Heart left ventricle (tissue), 16 donors: ENCODE data around the gene FAM3D. TPM values are rescaled to one million over a fixed set of nuclear protein-coding genes. Genes with fewer than 3 reads are reported as not detected.

ENCODE experiments used
- ATAC-seq, 4 donors: fragments of 200-7000 bp; cut with Tn5 transposase; one replicate each; pipeline ENCODE4 v1.9.1; 2020 to 2022; ENCODE audit warnings: moderate library complexity in 4 of 4, mild to moderate bottlenecking in 3 of 4, moderate number of reproducible peaks in 1 of 4
- DNase-seq, 5 donors: peaks; one replicate each; pipeline ENCODE4 v3.0.0-alpha.2; 2020
- H3K27ac ChIP-seq, 12 donors: fragments of 200-600 bp; sonication (generic) in 4 of 12; one replicate each; pipeline versions ENCODE4 v1.5.0 to v1.8.0; 2016 to 2022; ENCODE audit warnings: mild to moderate bottlenecking in 2 of 12
- H3K27me3 ChIP-seq, 9 donors: fragments of 200-600 bp; sonication (generic) in 2 of 9; one replicate each; pipeline versions ENCODE4 v1.5.1 to v1.8.0; 2016 to 2022; ENCODE audit warnings: mild to moderate bottlenecking in 3 of 9
- H3K36me3 ChIP-seq, 9 donors: fragments of 200-600 bp; sonication (generic) in 2 of 9; one replicate each; pipeline versions ENCODE4 v1.5.0 to v1.8.0; 2018 to 2022; ENCODE audit warnings: mild to moderate bottlenecking in 2 of 9
- H3K4me1 ChIP-seq, 12 donors: fragments of 200-600 bp; sonication (generic) in 4 of 12; one replicate each; pipeline versions ENCODE4 v1.5.0 to v1.8.0; 2016 to 2022; ENCODE audit warnings: mild to moderate bottlenecking in 3 of 12
- H3K4me3 ChIP-seq, 12 donors: fragments of 200-600 bp; sonication (generic) in 4 of 12; one replicate each; pipeline versions ENCODE4 v1.5.0 to v1.8.0; 2017 to 2022; ENCODE audit warnings: mild to moderate bottlenecking in 9 of 12, moderate library complexity in 4 of 12
- H3K9me3 ChIP-seq, 12 donors: fragments of 200-600 bp; sonication (generic) in 4 of 12; one replicate each; pipeline versions ENCODE4 v1.5.0 to v1.8.0; 2016 to 2022; ENCODE audit warnings: mild to moderate bottlenecking in 1 of 12
- POLR2A ChIP-seq, 2 donors: fragments of 450-650 bp; IDR thresholded peaks; one replicate each; pipeline ENCODE4 v1.6.1; 2017; ENCODE audit warnings: antibody characterized with exemption in 2 of 2, mild to moderate bottlenecking in 2 of 2, moderate library complexity in 2 of 2
- WGBS, 4 donors: extraction: QIAGEN DNeasy Blood & Tissue Kit in 2 of 4; methylation state at CpG; one replicate each; pipeline versions ENCODE4 v1.1.5 to v1.1.7; 2013 to 2018; 5-methylcytosine and 5-hydroxymethylcytosine counted together
- intact Hi-C, 10 donors: fragments of 100-400 bp; cut with DNase I; formaldehyde crosslinking; loops; one replicate each; pipeline versions ENCODE4 v1.11.1 to v1.14.2; 2022
- polyA plus RNA-seq, 2 donors: library from polyadenylated mRNA; stranded (reverse); fragments of 200-250 nt; gene quantifications; one replicate each; pipeline ENCODE4 v1.2.3, GENCODE V29; 2013
- total RNA-seq, 9 donors: library from RNA; depleted of rRNA in 2 of 9; stranded (reverse); fragments of >200 nt in 2 of 9; fragmentation: NEBNext Ultra II Directional in 3 of 9; extraction: Animal tissue kit (Norgen Biotek cat#: 25700) in 3 of 9; gene quantifications; one replicate each; pipeline versions ENCODE4 v1.1.0 to v1.2.4, GENCODE V29; 2016 to 2023
- TF ChIP-seq, protein P1 (sequence below), 12 donors: fragments of 200-600 bp; sonication (generic) in 4 of 12; IDR thresholded peaks; one replicate each; pipeline versions ENCODE4 v1.5.0 to v1.8.0; 2018 to 2022; ENCODE audit warnings: antibody characterized with exemption in 12 of 12, mild to moderate bottlenecking in 5 of 12
- donor health status: ischemic (EF 13 %, LVEDD 7.1; RV severe dilation, severe dysfunction).
- donor health status: healthy with polysubstance abuse.
- donor health status: DM: no; HTN: yes; CAD: no.
- donor health status: DM: no; HTN: no; CAD: no.
- donor health status: ischemic (EF 25% LVEDD 6.9; RV normal size, moderate dysfunction).
- donor health status: ischemic (EF 25% LVEDD 5.7; RV mildly dilated, moderate dysfunction).
- donor health status: healthy.
- donor health status: DM: yes; HTN: yes; CAD: no.
- donor health status: ischemic (EF 35%, LVEDD 5.7; RV mildly dilated, moderate dysfunction).
- donor health status: nonischemic (EF 11% LVEDD 7.7; RV severe dilation, severe dysfunction).
- donor health status: DM: yes; HTN: yes; CAD: no.
- donor health status: PGD.
- donor health status: ischemic (EF 29% LVEDD 5.4; RV normal size, mild dysfunction).
- donor health status: nonischemic (EF 23%, LVEDD 6.1; RV moderate dilation, normal function).

FAM3D gene
- total and polyA plus RNA-seq, 11 donors = 0.06 TPM; not detected in 10

DNA sequence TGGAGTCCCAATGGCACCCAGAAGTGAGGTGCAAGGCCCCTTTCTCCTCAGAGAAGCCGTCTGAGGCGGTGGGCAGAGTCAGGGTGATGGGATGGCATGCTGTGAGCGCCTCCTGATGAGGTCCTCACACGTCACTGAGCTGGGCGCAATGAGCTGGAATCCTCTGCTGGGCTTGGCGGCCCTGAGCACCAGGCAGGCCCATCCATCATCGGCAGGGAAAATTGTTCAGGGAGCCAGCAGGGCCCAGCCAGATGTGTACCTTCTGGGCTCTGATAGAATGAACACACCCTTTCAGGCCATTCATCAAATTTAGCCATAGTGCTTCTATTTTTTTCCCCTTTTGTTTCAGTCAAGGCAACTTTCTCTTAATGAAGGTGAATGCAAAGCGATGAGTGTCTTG, 43.7 kb downstream of the FAM3D start:
- H3K27me3 ChIP-seq = no peaks in the 10 kb centered on the region
- intact Hi-C loops = no loop called here
- peak overlapping the region in 3 of 12 donors; percentile 15 to 92 (median 34) for H3K27ac ChIP-seq
- H3K4me3 ChIP-seq = no peak overlapping the region
- TF ChIP-seq, protein P1, sequence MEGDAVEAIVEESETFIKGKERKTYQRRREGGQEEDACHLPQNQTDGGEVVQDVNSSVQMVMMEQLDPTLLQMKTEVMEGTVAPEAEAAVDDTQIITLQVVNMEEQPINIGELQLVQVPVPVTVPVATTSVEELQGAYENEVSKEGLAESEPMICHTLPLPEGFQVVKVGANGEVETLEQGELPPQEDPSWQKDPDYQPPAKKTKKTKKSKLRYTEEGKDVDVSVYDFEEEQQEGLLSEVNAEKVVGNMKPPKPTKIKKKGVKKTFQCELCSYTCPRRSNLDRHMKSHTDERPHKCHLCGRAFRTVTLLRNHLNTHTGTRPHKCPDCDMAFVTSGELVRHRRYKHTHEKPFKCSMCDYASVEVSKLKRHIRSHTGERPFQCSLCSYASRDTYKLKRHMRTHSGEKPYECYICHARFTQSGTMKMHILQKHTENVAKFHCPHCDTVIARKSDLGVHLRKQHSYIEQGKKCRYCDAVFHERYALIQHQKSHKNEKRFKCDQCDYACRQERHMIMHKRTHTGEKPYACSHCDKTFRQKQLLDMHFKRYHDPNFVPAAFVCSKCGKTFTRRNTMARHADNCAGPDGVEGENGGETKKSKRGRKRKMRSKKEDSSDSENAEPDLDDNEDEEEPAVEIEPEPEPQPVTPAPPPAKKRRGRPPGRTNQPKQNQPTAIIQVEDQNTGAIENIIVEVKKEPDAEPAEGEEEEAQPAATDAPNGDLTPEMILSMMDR (IDR thresholded peaks at IDR 0.05) = no peak
- TF ChIP-seq POLR2A (IDR thresholded peaks at IDR 0.05) = no peak
- no peak for ATAC-seq
- H3K36me3 ChIP-seq = no peaks in the 10 kb centered on the region
- peaks cover 0 to 54% (median 10%) of the 10 kb centered on the region in 12 donors for H3K4me1 ChIP-seq
- no peaks in the 10 kb centered on the region for H3K9me3 ChIP-seq
- WGBS, 4 donors = 77 to 96% (median 94%) methylated on average over 7 to 8 of the region's 8 CpGs
- DNase-seq = peak in 1 of 5 donors; percentile 27

DNA sequence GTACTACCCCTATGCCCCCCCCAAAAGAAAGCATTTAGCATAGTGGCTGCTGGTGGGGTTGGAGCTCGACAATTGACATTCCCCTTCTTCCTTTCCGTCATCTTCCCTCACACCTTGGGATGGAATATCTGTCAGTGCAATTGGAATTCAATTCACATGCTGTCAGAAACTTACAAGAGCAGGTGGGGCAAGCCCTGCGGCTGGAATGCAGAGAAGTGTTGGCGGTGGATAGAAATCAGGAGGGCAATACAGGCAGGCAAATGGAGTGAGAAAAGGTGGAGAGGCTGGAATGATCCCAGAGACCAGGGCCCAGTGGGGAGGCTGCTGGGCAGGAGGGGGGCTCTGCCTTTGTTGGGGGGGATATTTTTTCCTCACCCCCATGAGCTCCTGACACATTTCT, 44.1 kb downstream of the FAM3D start:
- Histone ChIP-seq H3K9me3 (no peaks in the 10 kb centered on the region), H3K36me3 (no peaks in the 10 kb centered on the region), H3K4me3 (no peak overlapping the region), H3K27ac (peak overlapping the region in 2 of 12 donors; percentile 15 to 34), H3K27me3 (no peaks in the 10 kb centered on the region), H3K4me1 (peaks cover 0 to 54% (median 11%) of the 10 kb centered on the region in 12 donors)
- ATAC-seq (no peak), DNase-seq (no peak)
- intact Hi-C loops = no loop called here
- 78 to 85% (median 83%) methylated on average over 4 of the region's 4 CpGs for WGBS, 4 donors
- TF ChIP-seq, protein P1 (IDR thresholded peaks at IDR 0.05) = no peak
- no peak for TF ChIP-seq POLR2A (IDR thresholded peaks at IDR 0.05)

DNA sequence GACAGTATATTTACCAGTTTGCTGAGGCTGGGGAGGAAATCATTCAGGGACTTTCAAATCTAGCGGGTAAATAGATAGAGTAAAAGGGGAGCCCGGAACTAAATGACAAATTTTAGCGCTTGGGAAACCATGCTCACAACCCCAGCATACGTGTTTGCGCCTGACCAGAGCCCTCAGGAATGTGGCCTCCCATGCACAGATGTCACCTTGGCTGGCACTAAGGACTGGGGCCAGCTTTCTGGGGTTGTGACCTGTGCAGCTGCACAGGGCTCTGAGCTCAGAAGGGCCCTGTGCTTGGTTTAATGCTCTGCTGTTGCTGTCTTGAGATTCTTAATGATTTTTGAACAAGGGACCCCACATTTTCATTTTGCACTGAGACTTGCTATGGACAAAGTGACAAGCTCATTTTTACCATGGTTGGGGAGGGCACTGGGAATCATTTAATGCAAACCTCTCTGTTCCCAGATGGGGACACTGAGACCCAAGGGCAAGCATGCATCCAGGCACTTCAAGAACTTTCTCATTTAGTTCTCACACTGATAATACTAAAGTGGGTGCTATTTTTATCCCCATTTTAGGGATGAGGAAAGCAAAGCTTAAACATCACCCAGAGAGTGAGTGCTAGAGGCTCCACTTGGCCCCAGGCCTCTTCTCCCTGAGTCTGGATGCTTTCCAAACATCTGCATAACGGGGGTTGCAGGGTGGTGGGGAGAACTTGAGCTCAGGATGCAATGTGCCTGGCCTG, 45.3 kb downstream of the FAM3D start:
- peaks cover 0 to 56% (median 12%) of the 10 kb centered on the region in 12 donors for H3K4me1 ChIP-seq
- no peaks in the 10 kb centered on the region for H3K9me3 ChIP-seq
- no peaks in the 10 kb centered on the region for H3K27me3 ChIP-seq
- DNase-seq (peak in 1 of 5 donors; percentile 61), ATAC-seq (peak; percentile 36 to 75 (median 56))
- TF ChIP-seq, protein P1 (IDR thresholded peaks at IDR 0.05) = no peak
- TF ChIP-seq POLR2A (IDR thresholded peaks at IDR 0.05) = no peak
- WGBS, 4 donors = 59 to 67% (median 65%) methylated on average over 6 of the region's 6 CpGs
- no peak overlapping the region for H3K4me3 ChIP-seq
- peak overlapping the region in 10 of 12 donors; percentile 29 to 77 (median 64) for H3K27ac ChIP-seq
- no peaks in the 10 kb centered on the region for H3K36me3 ChIP-seq
- intact Hi-C loops = no loop called here

DNA sequence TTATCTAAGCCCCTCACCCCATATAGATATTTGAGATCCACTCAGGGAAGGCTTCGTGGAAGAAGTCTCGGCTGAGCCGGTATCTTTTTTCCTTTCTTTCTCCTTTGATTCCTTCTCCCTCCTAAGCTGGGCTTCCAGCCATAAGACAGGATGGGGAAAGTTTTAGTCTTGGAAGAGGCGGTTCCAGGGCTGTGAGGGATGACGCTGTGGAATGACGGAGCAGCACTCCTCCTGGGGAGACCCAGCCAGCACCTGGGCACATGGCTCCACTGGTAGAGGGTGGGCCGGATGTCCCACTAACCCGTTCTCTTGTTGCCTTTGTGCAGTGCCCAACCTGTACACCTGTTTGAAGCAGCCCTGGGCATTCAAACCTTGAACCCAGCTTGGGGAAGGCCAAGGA, 46.2 kb downstream of the FAM3D start:
- no peak overlapping the region for H3K4me3 ChIP-seq
- no peak for TF ChIP-seq POLR2A (IDR thresholded peaks at IDR 0.05)
- TF ChIP-seq, protein P1 (IDR thresholded peaks at IDR 0.05) = no peak
- peak overlapping the region in 10 of 12 donors; percentile 29 to 77 (median 64) for H3K27ac ChIP-seq
- ATAC-seq (no peak), DNase-seq (no peak)
- intact Hi-C loops = no loop called here
- peaks cover 0 to 61% (median 11%) of the 10 kb centered on the region in 12 donors for H3K4me1 ChIP-seq
- H3K27me3 ChIP-seq = no peaks in the 10 kb centered on the region
- no peaks in the 10 kb centered on the region for H3K36me3 ChIP-seq
- H3K9me3 ChIP-seq = no peaks in the 10 kb centered on the region
- 82 to 92% (median 89%) methylated on average over 8 of the region's 8 CpGs for WGBS, 4 donors
